Measurements from ENCODE around the gene CCDC178. TPM values are rescaled to one million over a fixed set of nuclear protein-coding genes. Genes with fewer than 3 reads are reported as not detected.

CCDC178 gene
- total and polyA plus RNA-seq, 2 experiments from 2014 or later, result 1.3 TPM; not detected in 1

- 85% methylated on average over 3 of the region's 3 CpGs for WGBS (ENCODE audit: low lambda C conversion rate, missing lambda C conversion rate)
- no peaks in the 10 kb centered on the region for H3K79me2 ChIP-seq
Measured at GRCh38 chr18:32899819-32900218, 540.7 kb downstream of the CCDC178 start.

GRCh38 chr18:32896776-32897547 lies 543.6 kb downstream of the CCDC178 start:
- no peak for TF ChIP-seq EZH2 (IDR thresholded peaks at IDR 0.05; ENCODE audit: borderline replicate concordance)
- TF ChIP-seq CTCF (IDR thresholded peaks at IDR 0.05; ENCODE audit: poor library complexity), result no peak
- TF ChIP-seq EZH2phosphoT487 (IDR thresholded peaks at IDR 0.05; ENCODE audit: low read depth, severe bottlenecking, unreplicated experiment), result no peak
- no peak for DNase-seq (ENCODE audit: low spot score)
- WGBS (ENCODE audit: low lambda C conversion rate, missing lambda C conversion rate), result 64% methylated on average over 4 of the region's 4 CpGs
- Histone ChIP-seq H3K36me3 (replicated peaks; ENCODE audit: insufficient read depth, low read depth) (no peaks in the 10 kb centered on the region), H3K9me3 (ENCODE audit: low read depth) (peaks cover 5% of the 10 kb centered on the region), H3K4me2 (no peak overlapping the region), H3K4me3 (no peak overlapping the region), H3K4me1 (ENCODE audit: insufficient read depth) (no peaks in the 10 kb centered on the region), H3K79me2 (no peaks in the 10 kb centered on the region), H4K20me1 (ENCODE audit: insufficient read depth, poor library complexity, severe bottlenecking) (no peaks in the 10 kb centered on the region), H3K27ac (no peak overlapping the region), H3K27me3 (no peaks in the 10 kb centered on the region), H2AFZ (no peak overlapping the region), H3K9me2 (replicated peaks; ENCODE audit: insufficient read depth) (no peaks in the 10 kb centered on the region)

More at GRCh38 chr18:32899819-32900218, 540.7 kb downstream of the CCDC178 start:
- Histone ChIP-seq H3K9me2 (replicated peaks; ENCODE audit: insufficient read depth) (no peaks in the 10 kb centered on the region), H4K20me1 (ENCODE audit: insufficient read depth, poor library complexity, severe bottlenecking) (no peaks in the 10 kb centered on the region), H2AFZ (no peak overlapping the region), H3K4me3 (no peak overlapping the region), H3K27me3 (no peaks in the 10 kb centered on the region), H3K36me3 (replicated peaks; ENCODE audit: insufficient read depth, low read depth) (no peaks in the 10 kb centered on the region), H3K27ac (no peak overlapping the region), H3K4me1 (ENCODE audit: insufficient read depth) (no peaks in the 10 kb centered on the region), H3K9me3 (ENCODE audit: low read depth) (peaks cover 5% of the 10 kb centered on the region), H3K4me2 (no peak overlapping the region)
- no peak for DNase-seq (ENCODE audit: low spot score)
- no peak for TF ChIP-seq EZH2phosphoT487 (IDR thresholded peaks at IDR 0.05; ENCODE audit: low read depth, severe bottlenecking, unreplicated experiment)
- no peak for TF ChIP-seq EZH2 (IDR thresholded peaks at IDR 0.05; ENCODE audit: borderline replicate concordance)
- no peak for TF ChIP-seq CTCF (IDR thresholded peaks at IDR 0.05; ENCODE audit: poor library complexity)

- Histone ChIP-seq H3K9me3 (ENCODE audit: low read depth) (peaks cover 5% of the 10 kb centered on the region), H3K79me2 (no peaks in the 10 kb centered on the region), H4K20me1 (ENCODE audit: insufficient read depth, poor library complexity, severe bottlenecking) (no peaks in the 10 kb centered on the region), H3K9me2 (replicated peaks; ENCODE audit: insufficient read depth) (no peaks in the 10 kb centered on the region), H3K27ac (no peak overlapping the region), H3K4me1 (ENCODE audit: insufficient read depth) (no peaks in the 10 kb centered on the region), H3K4me2 (no peak overlapping the region), H2AFZ (no peak overlapping the region), H3K4me3 (no peak overlapping the region), H3K36me3 (replicated peaks; ENCODE audit: insufficient read depth, low read depth) (no peaks in the 10 kb centered on the region), H3K27me3 (no peaks in the 10 kb centered on the region)
- no peak for DNase-seq (ENCODE audit: low spot score)
- WGBS (ENCODE audit: low lambda C conversion rate, missing lambda C conversion rate), result 87% methylated on average over 7 of the region's 7 CpGs
- no peak for TF ChIP-seq EZH2phosphoT487 (IDR thresholded peaks at IDR 0.05; ENCODE audit: low read depth, severe bottlenecking, unreplicated experiment)
Measured at GRCh38 chr18:32893915-32894314, 546.6 kb downstream of the CCDC178 start.

GRCh38 chr18:32891797-32892196 lies 548.7 kb downstream of the CCDC178 start:
- no peaks in the 10 kb centered on the region for H3K79me2 ChIP-seq
- H3K4me2 ChIP-seq, result no peak overlapping the region
- H3K9me3 ChIP-seq (ENCODE audit: low read depth), result no peaks in the 10 kb centered on the region
- TF ChIP-seq EZH2 (IDR thresholded peaks at IDR 0.05; ENCODE audit: borderline replicate concordance) (no peak), CTCF (IDR thresholded peaks at IDR 0.05; ENCODE audit: poor library complexity) (no peak), EZH2phosphoT487 (IDR thresholded peaks at IDR 0.05; ENCODE audit: low read depth, severe bottlenecking, unreplicated experiment) (no peak)
- H4K20me1 ChIP-seq (ENCODE audit: insufficient read depth, poor library complexity, severe bottlenecking), result no peaks in the 10 kb centered on the region
- no peak overlapping the region for H3K4me3 ChIP-seq
- no peak overlapping the region for H2AFZ ChIP-seq
- H3K4me1 ChIP-seq (ENCODE audit: insufficient read depth), result no peaks in the 10 kb centered on the region
- no peaks in the 10 kb centered on the region for H3K27me3 ChIP-seq
- H3K27ac ChIP-seq, result no peak overlapping the region
- 72% methylated on average over 3 of the region's 3 CpGs for WGBS (ENCODE audit: low lambda C conversion rate, missing lambda C conversion rate)
- no peaks in the 10 kb centered on the region for H3K9me2 ChIP-seq (replicated peaks; ENCODE audit: insufficient read depth)
- no peak for DNase-seq (ENCODE audit: low spot score)
- no peaks in the 10 kb centered on the region for H3K36me3 ChIP-seq (replicated peaks; ENCODE audit: insufficient read depth, low read depth)
